ENCODE data around the gene KRT4. TPM values are rescaled to one million over a fixed set of nuclear protein-coding genes. Genes with fewer than 3 reads are reported as not detected.

Gene KRT4
- total RNA-seq, 2 experiments from 2014 or later: not detected

DNA sequence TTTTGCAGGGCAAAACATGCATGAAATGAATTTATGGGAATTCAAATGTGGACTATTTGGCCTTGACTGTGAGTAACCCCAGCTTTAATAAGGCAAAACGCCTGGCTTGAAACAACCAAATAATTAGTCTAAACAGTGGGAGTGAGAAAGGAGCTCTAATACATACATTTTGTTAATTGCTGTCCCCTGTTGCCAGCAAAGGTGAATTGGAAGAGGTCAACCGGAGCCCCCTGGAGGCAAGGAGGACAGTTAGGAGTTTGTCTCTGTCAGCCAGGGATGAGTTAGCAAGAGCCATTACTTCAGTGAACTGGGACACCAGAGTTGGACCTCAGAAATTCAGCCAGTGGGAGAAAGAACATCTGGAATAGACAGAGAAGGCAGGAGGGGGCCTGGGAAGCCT lies 54.2 kb downstream of the KRT4 start:
- CTCF ChIA-PET: interaction anchor here (1.0 to 1.3 kb wide), 2 partner anchors 12 to 176 kb away, joined by 3 to 4 read pairs; no protein-coding TSS in a partner anchor
- peaks cover 2% of the 10 kb centered on the region for H3K9me3 Mint-ChIP-seq (ENCODE audit: low read depth)
- H3K4me1 Mint-ChIP-seq: no peaks in the 10 kb centered on the region
- H3K36me3 Mint-ChIP-seq: no peaks in the 10 kb centered on the region
- DNase-seq (no peak), ATAC-seq (no peak)
- H3K4me3 Mint-ChIP-seq: no peak overlapping the region
- H3K27ac Mint-ChIP-seq: no peak overlapping the region
- peaks cover 11% of the 10 kb centered on the region for H3K27me3 Mint-ChIP-seq

DNA sequence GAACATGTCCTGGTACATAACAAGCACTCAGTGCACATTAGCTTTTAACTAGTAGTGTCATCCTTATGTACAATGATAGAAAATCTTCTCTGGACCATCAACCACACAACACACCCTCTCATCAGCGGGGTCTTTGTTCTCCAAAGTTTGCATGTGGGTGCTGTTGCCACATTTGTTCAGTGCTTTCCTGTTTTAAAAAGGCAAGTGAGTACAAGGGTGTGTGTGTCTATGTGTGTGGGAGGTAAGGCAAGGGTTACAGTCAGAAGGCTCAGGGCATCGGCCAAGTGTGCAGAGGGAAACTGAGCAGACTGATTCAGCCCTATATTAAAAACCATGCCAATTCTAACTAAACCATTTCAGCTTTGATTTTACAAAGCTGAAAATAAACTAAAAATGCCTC lies 54.7 kb downstream of the KRT4 start:
- Mint-ChIP-seq H3K4me1 (no peaks in the 10 kb centered on the region), H3K27me3 (peaks cover 11% of the 10 kb centered on the region), H3K4me3 (no peak overlapping the region), H3K9me3 (ENCODE audit: low read depth) (peaks cover 2% of the 10 kb centered on the region), H3K36me3 (no peaks in the 10 kb centered on the region), H3K27ac (no peak overlapping the region)
- DNase-seq (no peak), ATAC-seq (no peak)
- CTCF ChIA-PET: interaction anchor here (1.0 to 1.3 kb wide), 2 partner anchors 13 to 175 kb away, joined by 3 to 4 read pairs; no protein-coding TSS in a partner anchor

DNA sequence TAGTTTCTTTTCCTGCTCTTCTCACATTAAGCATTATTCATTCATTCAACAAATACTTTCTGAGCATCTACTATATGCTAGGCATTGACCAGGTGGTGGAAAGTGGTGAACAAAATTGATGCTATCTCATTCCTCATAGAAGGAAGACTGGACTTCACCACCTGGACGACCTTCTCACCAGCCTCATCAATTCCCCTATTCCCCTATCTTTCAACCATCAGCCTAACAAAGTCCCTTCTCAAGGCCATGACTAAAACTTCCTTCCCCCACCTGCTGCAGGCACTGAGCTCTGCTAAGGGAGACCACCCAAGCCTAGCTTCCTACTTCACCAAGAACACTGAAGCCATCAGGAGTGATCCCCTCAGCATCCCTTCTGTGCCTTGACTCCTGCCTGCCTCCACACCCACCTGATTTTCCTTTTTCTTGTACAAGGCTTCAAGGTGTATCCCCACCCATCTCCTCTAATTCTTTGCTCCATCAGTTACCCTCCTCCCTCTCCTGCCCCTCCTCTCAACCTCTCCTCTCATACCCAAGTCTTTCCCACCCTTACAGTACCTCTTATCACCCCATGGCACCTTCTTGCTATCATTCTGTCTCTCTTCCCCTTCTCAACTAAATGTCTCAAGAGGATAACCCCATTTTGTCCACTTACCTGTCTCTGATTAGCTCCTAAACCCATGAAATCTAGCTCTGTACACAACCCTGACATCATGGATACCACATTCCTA lies 56.3 kb downstream of the KRT4 start:
- Mint-ChIP-seq H3K27ac (no peak overlapping the region), H3K27me3 (peaks cover 5% of the 10 kb centered on the region), H3K4me3 (no peak overlapping the region), H3K36me3 (no peaks in the 10 kb centered on the region), H3K9me3 (ENCODE audit: low read depth) (peaks cover 2% of the 10 kb centered on the region), H3K4me1 (no peaks in the 10 kb centered on the region)
- CTCF ChIA-PET: no interaction called here
- ATAC-seq (no peak), DNase-seq (no peak)

Other genes starting within 250 kb of the KRT4 start
- not detected for gene KRT74, start 240.3 kb downstream of the KRT4 start, total RNA-seq
- under 1 TPM in 1 of 2 experiments, not detected in 1; 0.15 TPM for gene KRT72, start 212.7 kb downstream of the KRT4 start, total RNA-seq
- not detected for gene KRT73, start 195.6 kb downstream of the KRT4 start, total RNA-seq
- not detected for gene KRT2, start 161.9 kb downstream of the KRT4 start, total RNA-seq
- gene KRT1, start 133.7 kb downstream of the KRT4 start, total RNA-seq: not detected
- not detected for gene KRT77, start 110.6 kb downstream of the KRT4 start, total RNA-seq
- gene KRT76, start 36.8 kb downstream of the KRT4 start, total RNA-seq: not detected
- not detected for gene KRT3, start 18.0 kb downstream of the KRT4 start, total RNA-seq
- gene KRT79, start 20.2 kb upstream of the KRT4 start, total RNA-seq: under 1 TPM in 1 of 2 experiments, not detected in 1; 0.23 TPM
- gene KRT78, start 34.9 kb upstream of the KRT4 start, total RNA-seq: not detected
- under 1 TPM; 0.26 to 0.41 TPM for gene KRT8, start 91.0 kb upstream of the KRT4 start, total RNA-seq
- gene KRT18, start 135.0 kb upstream of the KRT4 start, total RNA-seq: under 1 TPM; 0.54 to 0.99 TPM
- 100 to 1,000 TPM; 264 to 382 TPM for gene EIF4B, start 192.3 kb upstream of the KRT4 start, total RNA-seq
- gene TNS2, start 235.9 kb upstream of the KRT4 start, total RNA-seq: under 1 TPM; 0.58 to 0.89 TPM

Data from activated CD8-positive, alpha-beta memory T cell treated with anti-CD3 and anti-CD28 coated beads, Interleukin-2, amount 10 ng/mL, durations not matched to agents 7 days and 5 days (primary cell).